ENCODE data around the gene NCAN.

The NCAN gene

GRCh38 chr19:19297759-19298158 lies 86.0 kb downstream of the NCAN start:
- no peak for DNase-seq

- no peak for DNase-seq
Observed at GRCh38 chr19:19300613-19301012, 88.9 kb downstream of the NCAN start.

Measured in activated effector memory CD4-positive, alpha-beta T cell treated with Interleukin-2 at 50 U/mL for 16 hours (primary cell).